NCI-H187 treated with DMSO at 0.1 percent for 48 hours (cell line): ENCODE data around the gene TSPAN14.
"Not testable (repeated sequence)": the region's sequence is repeated elsewhere in the genome, so short reads cannot be mapped to it uniquely, and the experiment has no call there.

Experiments used
- DNase-seq: peaks from one replicate; lab custom pipeline; 2025; lab: John Stamatoyannopoulos, UW

TSPAN14 gene

GRCh38 chr10:80471001-80471400 lies 16.9 kb downstream of the TSPAN14 start:
- DNase-seq = no peak

- DNase-seq = no peak
Observed at GRCh38 chr10:80471715-80472233, 17.7 kb downstream of the TSPAN14 start.

DNA sequence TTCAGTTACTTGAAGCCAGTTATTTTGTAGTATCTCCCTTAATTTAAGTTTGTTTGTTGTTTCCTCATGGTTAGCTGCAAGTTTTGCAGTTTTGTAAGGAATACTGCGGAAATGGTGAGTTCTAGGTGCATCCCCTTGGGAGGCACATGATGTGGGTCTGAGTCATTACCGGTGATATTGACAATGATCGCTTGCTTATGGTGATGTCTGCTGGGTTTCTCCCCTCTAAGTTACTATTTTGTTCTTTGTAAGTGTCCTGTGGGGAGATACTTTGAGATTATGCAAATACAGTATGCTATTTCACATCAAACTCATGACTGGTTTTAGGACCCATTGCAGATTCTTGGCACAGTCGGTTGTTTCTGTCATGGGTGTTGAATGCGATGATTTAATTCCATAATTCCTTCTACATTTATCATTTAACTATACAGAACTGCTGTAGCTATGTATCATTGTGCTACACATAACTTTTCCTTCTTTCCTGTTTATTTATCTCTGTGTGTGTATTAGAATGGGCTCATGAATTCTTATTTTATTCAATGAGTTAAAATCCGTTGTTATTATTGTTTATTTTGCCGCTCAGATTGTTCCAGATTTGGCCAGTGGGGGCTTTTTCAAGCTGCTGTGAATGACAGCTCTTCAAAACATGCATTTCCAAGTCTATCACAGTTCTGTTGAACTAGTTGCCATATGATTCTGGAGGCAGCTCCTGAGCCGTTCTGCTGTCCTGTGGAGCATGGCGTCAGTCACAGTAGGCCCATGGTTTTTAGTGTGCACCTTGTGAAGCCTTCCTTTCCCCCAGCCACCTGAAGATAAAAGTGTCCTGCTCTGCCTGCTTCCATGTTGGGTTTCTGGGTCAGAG lies 18.4 kb downstream of the TSPAN14 start:
- no peak for DNase-seq

DNA sequence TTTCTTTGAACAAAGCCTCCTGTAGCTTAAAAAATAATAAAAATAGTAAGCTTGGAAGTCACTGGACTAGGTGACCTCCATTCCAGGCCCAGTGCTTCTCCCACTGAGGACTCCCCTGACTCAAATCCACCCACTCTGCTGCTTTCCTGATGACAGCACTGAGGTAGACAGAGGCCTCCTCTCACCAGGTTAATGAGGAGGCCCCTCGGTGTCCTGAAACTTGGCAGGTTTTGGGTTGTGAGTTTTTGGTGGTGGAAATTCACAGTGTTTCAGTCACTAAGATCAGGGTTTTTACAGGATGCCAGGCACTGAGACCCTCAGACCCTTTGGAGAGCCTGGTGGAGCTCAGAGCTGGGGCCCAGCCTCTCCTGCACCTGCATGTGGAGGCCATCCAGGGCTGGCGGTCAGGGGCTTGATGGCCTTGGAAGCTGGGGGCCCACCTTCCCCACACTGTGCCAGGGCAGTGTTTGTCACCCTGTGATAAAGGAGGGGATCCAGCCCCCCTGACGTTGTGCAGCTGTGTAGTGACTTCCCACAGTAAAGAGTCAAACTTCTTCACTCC lies 19.1 kb downstream of the TSPAN14 start:
- DNase-seq = no peak

GRCh38 chr10:80473692-80474596 lies 19.8 kb downstream of the TSPAN14 start:
- DNase-seq = no peak

DNA sequence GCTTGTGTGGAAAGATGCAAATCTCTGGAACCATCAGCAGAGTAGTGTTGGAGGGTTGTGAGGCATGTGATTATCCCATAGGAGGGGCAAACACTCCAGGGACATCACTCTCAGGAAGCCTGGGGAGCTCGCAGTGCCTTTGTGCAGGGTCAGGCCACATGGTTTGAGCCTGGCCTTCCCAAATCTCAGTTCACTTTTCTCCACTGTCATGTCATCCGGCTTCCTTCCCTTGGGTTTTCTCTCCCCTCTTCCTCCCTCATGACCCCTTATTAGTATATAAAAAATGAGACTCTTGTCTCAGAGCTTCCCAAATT lies 20.4 kb downstream of the TSPAN14 start:
- DNase-seq = no peak

- DNase-seq = no peak
Observed at GRCh38 chr10:80474941-80475340, 20.8 kb downstream of the TSPAN14 start.

GRCh38 chr10:80475641-80476040 lies 21.5 kb downstream of the TSPAN14 start:
- DNase-seq = not testable (repeated sequence)

DNA sequence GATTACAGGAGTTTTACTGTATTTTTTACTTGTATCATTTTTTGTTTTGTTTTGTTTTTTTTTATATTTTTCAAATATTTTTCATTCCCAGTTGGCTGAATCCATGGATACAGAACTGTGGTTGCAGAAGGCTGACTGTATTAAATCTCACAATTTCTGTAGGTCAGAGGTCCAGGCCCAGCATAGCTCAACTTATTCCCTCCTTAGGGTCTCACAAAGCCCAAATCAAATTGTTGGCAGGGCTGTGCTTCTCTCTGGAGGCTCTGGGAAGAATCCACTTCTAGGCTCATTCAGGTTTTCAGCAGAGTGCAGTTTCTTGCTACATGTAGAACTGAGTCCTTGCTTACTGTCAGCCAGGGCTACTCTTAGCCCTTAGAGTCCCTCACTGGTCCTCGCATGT lies 22.6 kb downstream of the TSPAN14 start:
- DNase-seq = no peak

DNA sequence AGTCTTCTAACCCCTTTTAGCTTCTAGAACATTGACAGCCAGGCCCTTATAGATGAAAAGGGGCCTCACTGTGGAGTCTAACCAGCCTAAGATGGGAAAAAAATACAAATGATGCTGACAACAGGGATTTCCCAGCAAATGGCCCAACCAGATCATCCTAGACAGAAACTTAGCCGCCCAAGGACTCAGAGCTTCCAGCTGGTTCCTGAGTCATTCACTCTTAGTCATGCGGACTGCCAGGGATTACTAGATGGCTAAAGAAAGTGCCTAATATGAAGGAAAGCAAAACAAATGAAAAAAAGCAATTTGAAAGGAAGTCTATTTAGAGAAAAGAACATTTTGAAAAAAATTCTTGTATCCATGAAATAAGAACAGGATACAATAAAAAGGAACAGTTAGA lies 23.7 kb downstream of the TSPAN14 start:
- DNase-seq = no peak

GRCh38 chr10:80480373-80480772 lies 26.3 kb downstream of the TSPAN14 start:
- not testable (repeated sequence) for DNase-seq

- DNase-seq = no peak
Observed at GRCh38 chr10:80480852-80481251, 26.7 kb downstream of the TSPAN14 start.

DNA sequence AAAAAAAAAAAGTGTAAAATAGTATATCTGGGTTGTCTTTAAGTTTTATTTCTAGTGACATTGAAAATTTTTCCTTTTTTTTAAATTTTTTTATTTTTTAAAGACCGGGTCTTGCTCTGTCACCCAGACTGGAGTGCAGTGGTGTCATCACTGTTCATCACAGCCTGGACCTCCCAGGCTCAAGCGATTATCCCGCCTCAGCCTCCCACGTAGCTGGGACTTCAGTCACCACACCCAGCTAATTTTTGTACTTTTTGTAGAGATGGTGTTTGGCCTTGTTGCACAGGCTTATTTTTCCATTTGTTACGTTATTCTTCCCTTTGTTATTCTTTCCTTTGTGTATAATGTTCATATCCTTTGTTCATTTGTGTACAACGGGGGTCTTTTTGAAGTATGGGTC lies 30.1 kb downstream of the TSPAN14 start:
- DNase-seq = no peak

DNA sequence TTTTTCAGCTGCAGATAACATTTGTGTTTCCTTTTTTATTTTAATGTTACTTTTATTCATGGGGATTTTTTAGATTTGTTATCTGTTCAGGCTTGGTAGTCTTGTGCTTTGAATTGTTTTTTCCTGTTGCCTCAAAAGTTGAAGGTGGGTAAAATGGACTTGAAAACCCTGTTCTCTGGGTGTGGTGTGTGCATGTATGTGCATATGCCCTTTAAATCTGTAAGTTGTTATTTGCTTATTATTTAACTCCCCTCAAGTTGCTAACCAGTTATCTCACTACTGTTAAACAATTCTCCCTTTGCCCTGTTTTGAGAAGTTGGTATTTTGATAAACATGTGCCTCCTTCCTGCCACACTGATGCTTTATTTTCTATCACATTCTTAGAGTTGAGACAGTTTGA lies 30.6 kb downstream of the TSPAN14 start:
- DNase-seq = no peak

GRCh38 chr10:80485076-80485945 lies 31.2 kb downstream of the TSPAN14 start:
- no peak for DNase-seq

- DNase-seq = no peak
Observed at GRCh38 chr10:80485946-80486764, 32.0 kb downstream of the TSPAN14 start.

- no peak for DNase-seq
Observed at GRCh38 chr10:80486785-80487420, 32.8 kb downstream of the TSPAN14 start.

GRCh38 chr10:80487421-80487785 lies 33.3 kb downstream of the TSPAN14 start:
- no peak for DNase-seq

DNA sequence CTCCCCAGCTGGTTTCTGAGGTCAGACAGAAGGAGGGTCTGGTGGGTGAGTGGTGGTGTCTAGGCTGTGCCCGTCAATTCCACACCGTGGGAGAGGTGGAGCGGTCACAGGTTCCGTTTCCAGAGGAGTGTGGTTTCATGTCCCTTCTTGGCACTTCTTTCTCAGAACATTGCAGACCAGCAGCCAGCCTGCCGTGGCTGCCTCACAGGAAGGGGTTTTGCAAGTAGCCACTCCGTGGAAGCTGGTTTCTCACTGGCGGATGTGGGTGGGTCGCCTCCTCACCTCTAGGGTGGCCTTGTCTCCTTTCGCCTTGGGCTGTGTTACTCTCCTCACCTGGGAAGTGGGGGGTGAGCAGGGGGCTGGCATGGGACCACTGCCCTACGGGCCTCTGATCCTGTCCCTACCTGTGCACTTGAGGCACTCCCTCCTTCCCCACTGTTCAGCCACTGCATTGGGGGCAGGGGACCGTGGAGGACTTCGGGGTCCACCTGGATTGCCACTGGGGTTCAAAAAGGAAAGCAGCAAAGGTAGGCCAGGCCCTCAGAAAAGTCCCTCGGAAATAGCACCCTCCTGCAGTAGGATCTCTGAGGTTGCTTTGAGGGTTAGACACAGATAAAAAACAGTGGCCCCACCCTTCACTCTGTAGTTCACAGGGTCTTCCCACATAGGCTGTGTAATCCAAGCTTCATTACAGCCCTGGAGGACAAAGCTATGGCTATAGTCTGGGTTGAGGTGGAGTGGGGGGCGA lies 33.9 kb downstream of the TSPAN14 start:
- DNase-seq = no peak
